ENCODE results near the gene GNRH2. TPM values are rescaled to one million over a fixed set of nuclear protein-coding genes. Genes with fewer than 3 reads are reported as not detected.

The GNRH2 gene
- not detected for total RNA-seq

- H3K4me3 ChIP-seq (ENCODE audit: low read depth, poor library complexity, severe bottlenecking): no peak within 1 kb of the TSS
- intact Hi-C loops (cut with DNase I; ENCODE audit: low total_unique reads): loop anchor here (10.0 kb wide), 1 partner anchor 281 kb away; no protein-coding TSS in a partner anchor
- TF ChIP-seq POLR2A (IDR thresholded peaks at IDR 0.05): no peak
- no peak for TF ChIP-seq CTCF (IDR thresholded peaks at IDR 0.05)
- WGBS, 2 donors: 74% methylated on average over 3 of the region's 3 CpGs
- no peak for DNase-seq (ENCODE audit: low spot score in 2 of 2)
Measured at GRCh38 chr20:3043322-3043721, at the start of gene GNRH2. Gene GNRH2, plus strand, starts transcription at chr20:3043622. Its CDS starts 793 bp downstream, at chr20:3044415.

- 77 to 88% methylated on average over 2 of the region's 2 CpGs for WGBS, 2 donors
- H3K4me3 ChIP-seq (ENCODE audit: low read depth, poor library complexity, severe bottlenecking): no peak overlapping the region
- no peak for TF ChIP-seq CTCF (IDR thresholded peaks at IDR 0.05)
- TF ChIP-seq POLR2A (IDR thresholded peaks at IDR 0.05): no peak
- DNase-seq (ENCODE audit: low spot score in 2 of 2): no peak
- intact Hi-C loops (cut with DNase I; ENCODE audit: low total_unique reads): no loop called here
Measured at GRCh38 chr20:2995796-2996195, 47.6 kb upstream of the GNRH2 start.

- DNase-seq (ENCODE audit: low spot score in 2 of 2): no peak
- H3K4me3 ChIP-seq (ENCODE audit: low read depth, poor library complexity, severe bottlenecking): no peak overlapping the region
- no peak for TF ChIP-seq CTCF (IDR thresholded peaks at IDR 0.05)
- TF ChIP-seq POLR2A (IDR thresholded peaks at IDR 0.05): no peak
- intact Hi-C loops (cut with DNase I; ENCODE audit: low total_unique reads): no loop called here
Measured at GRCh38 chr20:2998728-2999127, 44.7 kb upstream of the GNRH2 start.

GRCh38 chr20:3000852-3001523, 42.4 kb upstream of the GNRH2 start:
- intact Hi-C loops (cut with DNase I; ENCODE audit: low total_unique reads): no loop called here
- WGBS, 2 donors: 64 to 65% methylated on average over 7 of the region's 7 CpGs
- no peak for DNase-seq (ENCODE audit: low spot score in 2 of 2)
- TF ChIP-seq CTCF (IDR thresholded peaks at IDR 0.05) (no peak), POLR2A (IDR thresholded peaks at IDR 0.05) (no peak)
- H3K4me3 ChIP-seq (ENCODE audit: low read depth, poor library complexity, severe bottlenecking): no peak overlapping the region

GRCh38 chr20:3003416-3003815, 40.0 kb upstream of the GNRH2 start:
- intact Hi-C loops (cut with DNase I; ENCODE audit: low total_unique reads): no loop called here
- TF ChIP-seq POLR2A (IDR thresholded peaks at IDR 0.05) (no peak), CTCF (IDR thresholded peaks at IDR 0.05) (no peak)
- H3K4me3 ChIP-seq (ENCODE audit: low read depth, poor library complexity, severe bottlenecking): no peak overlapping the region
- no peak for DNase-seq (ENCODE audit: low spot score in 2 of 2)
- 88 to 91% methylated on average over 2 of the region's 2 CpGs for whole genome bisulfite sequencing, 2 donors

All from lower leg skin (tissue), 4 donors.